ENCODE measurements around the gene CBLC. TPM values are rescaled to one million over a fixed set of nuclear protein-coding genes. Genes with fewer than 3 reads are reported as not detected.

Gene CBLC
- total RNA-seq, 1 donor from 2014 or later = not detected

DNA sequence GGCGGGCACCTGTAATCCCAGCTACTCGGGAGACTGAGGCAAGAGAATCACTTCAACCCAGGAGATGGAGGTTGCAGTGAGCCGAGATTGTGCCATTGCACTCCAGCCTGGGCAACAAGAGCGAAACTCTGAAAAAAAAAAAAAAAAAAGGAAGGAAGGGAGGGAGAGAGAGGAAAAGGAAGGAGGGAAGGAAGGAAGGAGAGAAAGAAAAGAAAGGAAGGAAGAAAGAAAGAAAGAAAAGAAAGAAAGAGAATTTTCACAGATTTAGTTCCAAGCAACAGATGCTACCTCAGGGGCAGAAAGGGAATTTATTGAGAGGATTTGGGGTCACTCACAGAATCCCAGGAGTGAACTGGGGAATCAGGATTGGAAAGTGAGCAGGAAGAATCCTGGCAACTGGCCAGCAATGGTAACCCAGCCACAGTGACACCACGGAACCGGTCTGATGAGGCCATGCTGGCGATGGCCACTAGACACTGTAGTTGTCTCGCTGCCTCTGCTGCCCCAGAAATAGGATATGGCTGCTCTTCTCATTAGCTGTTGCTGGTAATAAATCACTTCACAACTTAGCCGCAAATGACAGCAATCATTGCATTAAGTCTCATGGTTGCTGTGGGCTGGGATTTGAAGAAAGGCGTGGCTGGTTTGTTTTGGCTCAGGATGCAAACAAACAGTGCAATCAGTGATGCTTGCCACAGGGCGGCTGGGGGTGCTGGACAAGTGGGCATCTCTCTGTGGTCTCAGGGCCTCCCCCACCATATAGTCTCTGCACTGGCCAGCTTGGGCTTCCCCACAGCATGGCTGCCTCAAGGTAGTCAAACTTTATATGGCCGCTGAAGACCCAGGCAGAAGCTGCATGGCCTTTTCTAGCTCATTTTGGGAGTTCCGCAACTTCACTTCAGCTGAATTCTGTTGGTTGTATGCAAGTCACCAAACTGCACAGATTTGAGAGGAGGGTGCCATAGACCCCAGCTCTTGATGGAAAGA lies 26.0 kb downstream of the CBLC start:
- no peak for DNase-seq (ENCODE audit: low spot score)
- Mint-ChIP-seq H3K36me3 (ENCODE audit: low read depth) (no peaks in the 10 kb centered on the region), H3K4me1 (ENCODE audit: low read depth) (no peaks in the 10 kb centered on the region), H3K27ac (no peak overlapping the region), H3K4me3 (ENCODE audit: low read depth) (no peak overlapping the region), H3K27me3 (ENCODE audit: low read depth) (peaks cover 9% of the 10 kb centered on the region), H3K9me3 (no peaks in the 10 kb centered on the region)
- intact Hi-C loops (cut with micrococcal nuclease) = no loop called here

DNA sequence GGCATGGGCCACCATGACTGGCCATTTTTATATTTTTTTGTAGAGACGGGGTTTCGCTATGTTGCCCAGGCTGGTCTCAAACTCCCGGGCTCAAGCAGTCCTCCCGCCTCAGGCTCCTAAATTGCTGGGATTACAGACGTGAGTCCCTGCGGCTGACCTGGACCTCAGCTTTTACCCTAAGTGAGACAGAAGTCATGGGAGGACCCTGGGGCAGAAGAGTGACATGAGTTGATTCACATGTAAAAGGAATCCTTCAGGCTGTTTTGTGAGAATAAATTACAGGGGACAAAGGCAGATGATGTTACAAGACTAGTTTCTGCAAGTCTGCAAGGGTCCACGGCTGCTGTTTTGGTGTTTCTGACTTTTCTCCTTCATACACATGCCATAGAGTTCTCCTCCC lies 28.6 kb downstream of the CBLC start:
- no peaks in the 10 kb centered on the region for H3K9me3 Mint-ChIP-seq
- peaks cover 13% of the 10 kb centered on the region for H3K27me3 Mint-ChIP-seq (ENCODE audit: low read depth)
- intact Hi-C loops (cut with micrococcal nuclease) = no loop called here
- no peaks in the 10 kb centered on the region for H3K36me3 Mint-ChIP-seq (ENCODE audit: low read depth)
- no peaks in the 10 kb centered on the region for H3K4me1 Mint-ChIP-seq (ENCODE audit: low read depth)
- DNase-seq (ENCODE audit: low spot score) = no peak
- H3K27ac Mint-ChIP-seq = no peak overlapping the region
- no peak overlapping the region for H3K4me3 Mint-ChIP-seq (ENCODE audit: low read depth)

- H3K27me3 Mint-ChIP-seq (ENCODE audit: low read depth) = peaks cover 13% of the 10 kb centered on the region
- no peak overlapping the region for H3K27ac Mint-ChIP-seq
- no peak overlapping the region for H3K4me3 Mint-ChIP-seq (ENCODE audit: low read depth)
- H3K9me3 Mint-ChIP-seq = no peaks in the 10 kb centered on the region
- DNase-seq (ENCODE audit: low spot score) = no peak
- intact Hi-C loops (cut with micrococcal nuclease) = no loop called here
- H3K4me1 Mint-ChIP-seq (ENCODE audit: low read depth) = no peaks in the 10 kb centered on the region
- H3K36me3 Mint-ChIP-seq (ENCODE audit: low read depth) = no peaks in the 10 kb centered on the region
Observed at GRCh38 chr19:44807162-44807561, 29.5 kb downstream of the CBLC start.

DNA sequence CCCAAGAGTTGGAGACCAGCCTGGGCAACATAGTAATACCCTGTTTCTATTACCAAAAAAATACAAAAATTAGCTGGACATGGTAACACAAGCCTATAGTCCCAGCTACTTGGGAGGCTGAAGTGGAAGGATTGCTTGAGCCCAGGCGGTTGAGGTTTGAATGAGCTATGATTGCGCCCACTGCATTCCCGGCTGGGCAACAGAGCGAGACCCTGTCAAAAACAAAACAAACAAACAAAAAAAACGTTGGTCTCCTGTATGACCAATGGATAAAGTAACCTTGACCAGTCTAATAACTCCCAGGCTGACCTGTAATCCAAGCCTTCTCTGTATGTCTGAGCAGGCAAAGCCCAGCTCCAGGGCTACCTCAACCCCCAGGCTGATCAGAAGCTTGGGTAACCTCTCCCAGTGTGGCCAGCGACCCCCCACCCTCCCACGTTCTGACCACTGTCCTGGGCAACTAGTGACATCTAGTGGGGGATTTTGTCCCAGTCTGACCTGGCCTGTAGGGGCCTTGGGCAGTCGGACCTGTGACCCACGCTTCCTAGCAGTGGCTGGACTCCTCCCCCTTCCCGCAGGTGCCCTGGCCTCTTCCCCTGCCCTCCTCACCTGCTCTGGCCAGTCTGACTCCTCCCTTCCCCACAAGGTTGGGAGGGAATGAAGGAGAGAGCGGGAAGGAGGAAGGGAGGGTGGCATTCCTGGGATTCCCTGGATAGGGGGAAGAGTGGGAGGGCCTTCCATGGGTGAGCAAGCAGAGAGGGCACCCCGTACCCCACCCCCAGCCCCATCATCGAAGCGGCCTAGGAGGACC lies 30.2 kb downstream of the CBLC start:
- Mint-ChIP-seq H3K4me3 (ENCODE audit: low read depth) (no peak overlapping the region), H3K9me3 (no peaks in the 10 kb centered on the region)

DNA sequence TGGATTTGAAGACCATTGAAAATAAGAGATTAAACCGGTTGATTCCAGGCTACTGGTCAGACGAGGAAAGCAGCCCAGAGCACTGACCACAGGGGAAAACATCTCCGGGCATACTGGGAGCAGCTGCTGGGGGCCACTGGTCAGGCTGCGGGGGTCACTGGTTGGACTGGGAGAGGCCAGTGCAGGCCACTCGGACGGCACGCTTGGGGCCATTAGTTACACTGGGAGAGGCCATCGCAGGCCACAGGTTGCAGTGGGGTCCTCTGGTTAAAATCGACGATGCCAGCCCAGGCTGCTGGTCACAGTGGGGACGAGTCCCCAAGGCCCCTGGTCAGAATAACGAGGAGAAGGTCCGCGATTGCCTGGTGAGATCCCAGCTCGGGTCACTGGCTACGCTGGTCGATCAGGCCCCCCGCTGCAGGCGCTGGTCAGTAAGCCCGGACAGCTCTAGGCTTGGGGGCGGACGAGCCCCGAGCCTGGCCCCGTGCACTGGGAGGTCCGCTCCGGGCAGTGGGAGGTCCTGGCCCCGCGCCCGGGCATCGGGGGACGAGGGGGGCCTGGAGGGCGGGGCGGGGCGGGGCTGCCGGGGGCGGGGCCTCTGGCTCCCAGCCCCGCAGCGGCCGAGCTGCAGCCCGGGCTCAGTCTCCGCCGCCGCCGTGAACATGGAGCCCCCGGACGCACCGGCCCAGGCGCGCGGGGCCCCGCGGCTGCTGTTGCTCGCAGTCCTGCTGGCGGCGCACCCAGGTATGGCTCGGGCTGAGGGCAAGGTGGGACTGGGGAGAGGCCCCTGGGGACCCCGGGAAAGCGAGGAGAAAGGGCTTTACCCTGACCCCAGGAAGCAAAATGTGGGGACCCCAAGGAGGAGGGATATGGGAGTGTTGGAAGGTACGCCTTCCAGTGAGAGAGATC lies 31.0 kb downstream of the CBLC start, which contains the start of gene BCAM:
Gene BCAM (plus strand): TSS at position 641 of the 909 bp plus-strand sequence. CDS start 22 bp downstream, at position 663.
- no peak within 1 kb of the TSS for H3K4me3 Mint-ChIP-seq (ENCODE audit: low read depth)
- H3K36me3 Mint-ChIP-seq (ENCODE audit: low read depth) = no peaks in the 10 kb centered on the region
- H3K27me3 Mint-ChIP-seq (ENCODE audit: low read depth) = peaks cover 13% of the 10 kb centered on the region
- no peak for DNase-seq (ENCODE audit: low spot score)
- intact Hi-C loops (cut with micrococcal nuclease) = no loop called here
- no peaks in the 10 kb centered on the region for H3K9me3 Mint-ChIP-seq
- H3K27ac Mint-ChIP-seq = no peak within 1 kb of the TSS
- H3K4me1 Mint-ChIP-seq (ENCODE audit: low read depth) = no peaks in the 10 kb centered on the region

More for the DNA sequence above, 30.2 kb downstream of the CBLC start:
- intact Hi-C loops (cut with micrococcal nuclease) = no loop called here
- Mint-ChIP-seq H3K4me1 (ENCODE audit: low read depth) (no peaks in the 10 kb centered on the region), H3K27ac (no peak overlapping the region), H3K27me3 (ENCODE audit: low read depth) (peaks cover 13% of the 10 kb centered on the region), H3K36me3 (ENCODE audit: low read depth) (no peaks in the 10 kb centered on the region)
- no peak for DNase-seq (ENCODE audit: low spot score)

GRCh38 chr19:44809577-44810233 lies 32.0 kb downstream of the CBLC start:
- Mint-ChIP-seq H3K36me3 (ENCODE audit: low read depth) (no peaks in the 10 kb centered on the region), H3K4me1 (ENCODE audit: low read depth) (no peaks in the 10 kb centered on the region), H3K27ac (no peak overlapping the region), H3K4me3 (ENCODE audit: low read depth) (no peak overlapping the region), H3K9me3 (no peaks in the 10 kb centered on the region), H3K27me3 (ENCODE audit: low read depth) (peaks cover 13% of the 10 kb centered on the region)
- no peak for DNase-seq (ENCODE audit: low spot score)
- intact Hi-C loops (cut with micrococcal nuclease) = no loop called here

DNA sequence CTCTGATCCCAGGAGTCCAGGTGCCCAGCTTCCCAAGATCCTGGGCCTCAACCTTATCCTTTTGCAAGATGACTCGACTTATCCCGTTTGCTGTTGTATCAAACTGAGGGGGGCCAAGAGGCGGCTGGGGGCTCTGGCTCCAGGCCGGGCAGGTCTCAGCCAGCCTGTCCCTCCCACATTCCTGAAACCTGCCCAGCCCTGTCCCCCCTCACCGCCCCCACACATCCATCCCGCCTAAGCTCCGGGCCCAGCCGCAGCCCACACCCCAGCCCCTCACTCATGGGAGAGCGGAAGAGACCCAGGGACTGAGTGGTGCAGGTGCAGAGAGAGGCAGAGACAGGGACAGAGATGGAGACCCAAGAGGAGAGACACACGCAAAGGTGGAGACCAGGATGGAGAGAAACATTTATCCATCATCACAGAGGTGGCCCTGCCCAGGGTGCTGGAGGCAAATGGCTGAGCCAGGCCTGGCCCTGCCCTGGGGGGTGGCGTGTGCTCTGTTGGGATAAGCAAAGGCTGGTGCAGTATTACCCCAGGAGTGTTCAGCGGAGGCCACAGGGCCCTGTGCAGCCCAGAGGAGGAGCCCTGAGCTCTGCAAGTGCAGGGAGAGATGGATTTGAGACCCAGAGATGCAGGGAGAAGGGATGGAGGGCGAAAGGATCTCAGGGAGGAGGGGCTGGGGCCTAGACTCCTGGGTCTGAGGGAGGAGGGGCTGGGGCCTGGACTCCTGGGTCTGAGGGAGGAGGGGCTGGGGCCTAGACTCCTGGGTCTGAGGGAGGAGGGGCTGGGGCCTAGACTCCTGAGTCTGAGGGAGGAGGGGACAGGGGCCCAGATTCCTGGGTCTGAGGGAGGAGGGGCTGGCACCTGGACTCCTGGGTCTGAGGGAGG lies 32.8 kb downstream of the CBLC start:
- no peak overlapping the region for H3K27ac Mint-ChIP-seq
- no peaks in the 10 kb centered on the region for H3K36me3 Mint-ChIP-seq (ENCODE audit: low read depth)
- DNase-seq (ENCODE audit: low spot score) = no peak
- intact Hi-C loops (cut with micrococcal nuclease) = no loop called here
- peaks cover 13% of the 10 kb centered on the region for H3K27me3 Mint-ChIP-seq (ENCODE audit: low read depth)
- H3K4me1 Mint-ChIP-seq (ENCODE audit: low read depth) = no peaks in the 10 kb centered on the region
- no peaks in the 10 kb centered on the region for H3K9me3 Mint-ChIP-seq
- H3K4me3 Mint-ChIP-seq (ENCODE audit: low read depth) = no peak overlapping the region

GRCh38 chr19:44811122-44811419 lies 33.4 kb downstream of the CBLC start:
- Mint-ChIP-seq H3K9me3 (no peaks in the 10 kb centered on the region), H3K4me3 (ENCODE audit: low read depth) (no peak overlapping the region), H3K27me3 (ENCODE audit: low read depth) (peaks cover 13% of the 10 kb centered on the region), H3K27ac (no peak overlapping the region), H3K4me1 (ENCODE audit: low read depth) (no peaks in the 10 kb centered on the region), H3K36me3 (ENCODE audit: low read depth) (no peaks in the 10 kb centered on the region)
- DNase-seq (ENCODE audit: low spot score) = no peak
- intact Hi-C loops (cut with micrococcal nuclease) = no loop called here

DNA sequence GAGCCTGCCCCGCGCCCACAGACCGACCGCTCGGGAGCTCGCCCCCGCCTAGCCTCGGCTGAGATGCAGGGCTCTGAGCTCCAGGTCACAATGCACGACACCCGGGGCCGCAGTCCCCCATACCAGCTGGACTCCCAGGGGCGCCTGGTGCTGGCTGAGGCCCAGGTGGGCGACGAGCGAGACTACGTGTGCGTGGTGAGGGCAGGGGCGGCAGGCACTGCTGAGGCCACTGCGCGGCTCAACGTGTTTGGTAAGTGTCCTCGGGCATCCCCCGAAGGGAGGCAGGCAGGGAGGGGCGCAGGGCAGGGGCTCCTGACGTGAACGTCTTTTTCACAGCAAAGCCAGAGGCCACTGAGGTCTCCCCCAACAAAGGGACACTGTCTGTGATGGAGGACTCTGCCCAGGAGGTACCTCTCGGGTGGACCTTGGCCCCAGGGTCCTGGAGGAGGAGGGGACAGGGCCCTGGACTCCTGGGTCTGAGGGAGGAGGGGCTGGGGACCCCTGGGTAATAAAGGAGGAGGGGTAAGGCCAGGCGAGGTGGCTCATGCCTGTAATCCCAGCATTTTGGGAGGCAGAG lies 34.5 kb downstream of the CBLC start:
- no peak for DNase-seq (ENCODE audit: low spot score)
- H3K9me3 Mint-ChIP-seq = no peaks in the 10 kb centered on the region
- peaks cover 13% of the 10 kb centered on the region for H3K27me3 Mint-ChIP-seq (ENCODE audit: low read depth)
- H3K4me1 Mint-ChIP-seq (ENCODE audit: low read depth) = no peaks in the 10 kb centered on the region
- H3K27ac Mint-ChIP-seq = no peak overlapping the region
- no peaks in the 10 kb centered on the region for H3K36me3 Mint-ChIP-seq (ENCODE audit: low read depth)
- intact Hi-C loops (cut with micrococcal nuclease) = no loop called here
- H3K4me3 Mint-ChIP-seq (ENCODE audit: low read depth) = no peak overlapping the region

GRCh38 chr19:44813070-44813840 lies 35.6 kb downstream of the CBLC start:
- Mint-ChIP-seq H3K36me3 (ENCODE audit: low read depth) (no peaks in the 10 kb centered on the region), H3K27ac (no peak overlapping the region), H3K27me3 (ENCODE audit: low read depth) (peaks cover 8% of the 10 kb centered on the region), H3K4me1 (ENCODE audit: low read depth) (no peaks in the 10 kb centered on the region), H3K9me3 (no peaks in the 10 kb centered on the region), H3K4me3 (ENCODE audit: low read depth) (no peak overlapping the region)
- DNase-seq (ENCODE audit: low spot score) = no peak
- intact Hi-C loops (cut with micrococcal nuclease) = no loop called here

Measured in activated T-helper 2 cell treated with anti-CD3 and anti-CD28 coated beads, Interferon-gamma antibody, Interleukin-2, Interleukin-4, amounts not matched to agents 10 μg/mL and 5 μg/mL and 100 μg/mL, durations not matched to agents 14 hours and 24 hours and 36 hours (primary cell).